HEK293 (cell line): Measurements from ENCODE around the gene RIPK4.
A peak's percentile ranks its signal among the peaks of the same experiment; 100 is the strongest.

ENCODE experiments used
- CTCF ChIA-PET: fragments of 350-600 bp; formaldehyde crosslinking; extraction: SDS; loops from one replicate; lab custom pipeline; 2021; ENCODE audit warnings: antibody characterized with exemption; lab: Yijun Ruan, JAX
- POLR2A ChIA-PET: fragments of 300-600 bp; formaldehyde crosslinking; extraction: SDS; loops from one replicate; lab custom pipeline; 2020; ENCODE audit warnings: antibody characterized with exemption, inconsistent platforms; lab: Yijun Ruan, JAX
- H3K27ac ChIP-seq: fragments of 200-500 bp; sonication (Bioruptor generic); 2 replicates; pipeline ENCODE4 v1.5.1; 2014; ENCODE audit warnings: low read depth, low read length, control low read depth, inconsistent platforms; ENCODE audit errors: extremely low read depth
- H3K36me3 ChIP-seq, 2 experiments: fragments of 200-500 bp in 1 of 2; sonication (Bioruptor generic) in 1 of 2; 1 replicate in 1 of 2; 2 replicates in 1 of 2; pipeline ENCODE4 v1.5.1; 2014 to 2017; ENCODE audit warnings: inconsistent platforms in 2 of 2, low read length in 2 of 2; ENCODE audit not compliant: control insufficient read depth in 2 of 2, insufficient read depth in 1 of 2
- H3K4me1 ChIP-seq: fragments of 200-500 bp; sonication (Bioruptor generic); 2 replicates; pipeline ENCODE4 v1.5.1; 2014; ENCODE audit warnings: mild to moderate bottlenecking, low read length, inconsistent platforms; ENCODE audit not compliant: control insufficient read depth, insufficient read depth
- H3K4me3 ChIP-seq: 2 replicates; pipeline ENCODE4 v1.5.1; 2011; ENCODE audit warnings: low read depth, mild to moderate bottlenecking, control low read depth, low read length, moderate library complexity
- H3K9me3 ChIP-seq: fragments of 200-500 bp; sonication (Bioruptor generic); 2 replicates; pipeline ENCODE4 v1.5.1; 2014; ENCODE audit warnings: low read depth, low read length, inconsistent platforms; ENCODE audit not compliant: control insufficient read depth, insufficient read depth
- EGR2 ChIP-seq: fragments of 450-650 bp; formaldehyde crosslinking; IDR thresholded peaks from 2 replicates; pipeline ENCODE4 v1.5.1; 2016; ENCODE audit warnings: low read depth, missing biosample characterization, missing genetic modification characterization
- GLI4 ChIP-seq: fragments of 450-650 bp; formaldehyde crosslinking; IDR thresholded peaks from 2 replicates; pipeline ENCODE4 v1.5.1; 2016; ENCODE audit warnings: missing biosample characterization, missing genetic modification characterization
- INSM2 ChIP-seq: fragments of 450-650 bp; formaldehyde crosslinking; IDR thresholded peaks from 2 replicates; pipeline ENCODE4 v1.5.1; 2016; ENCODE audit warnings: missing biosample characterization, missing genetic modification characterization
- KLF1 ChIP-seq: fragments of 450-650 bp; formaldehyde crosslinking; IDR thresholded peaks from 2 replicates; pipeline ENCODE4 v1.5.1; 2016; ENCODE audit warnings: missing biosample characterization, missing genetic modification characterization
- SP7 ChIP-seq: fragments of 450-650 bp; formaldehyde crosslinking; IDR thresholded peaks from 2 replicates; pipeline ENCODE4 v1.5.1; 2016; ENCODE audit warnings: missing biosample characterization, missing genetic modification characterization
- TCF7L2 ChIP-seq: IDR thresholded peaks from 2 replicates; pipeline ENCODE4 v1.6.1; 2011; ENCODE audit warnings: low read depth, mild to moderate bottlenecking, inconsistent platforms, low read length, moderate library complexity, borderline replicate concordance
- ZBTB8A ChIP-seq: fragments of 450-650 bp; formaldehyde crosslinking; IDR thresholded peaks from 2 replicates; pipeline ENCODE4 v1.5.1; 2016; ENCODE audit warnings: missing biosample characterization, missing genetic modification characterization
- ZFHX2 ChIP-seq: fragments of 450-650 bp; formaldehyde crosslinking; conservative IDR thresholded peaks from 2 replicates; pipeline ENCODE4 v1.5.1; 2016; ENCODE audit warnings: missing biosample characterization, missing genetic modification characterization
- ZNF10 ChIP-seq: fragments of 450-650 bp; formaldehyde crosslinking; IDR thresholded peaks from 2 replicates; pipeline ENCODE4 v1.5.1; 2017; ENCODE audit warnings: missing biosample characterization, missing genetic modification characterization
- ZNF155 ChIP-seq: fragments of 450-650 bp; formaldehyde crosslinking; IDR thresholded peaks from 2 replicates; pipeline ENCODE4 v1.5.1; 2016; ENCODE audit warnings: missing biosample characterization, missing genetic modification characterization
- ZNF354C ChIP-seq: fragments of 450-650 bp; formaldehyde crosslinking; IDR thresholded peaks from 2 replicates; pipeline ENCODE4 v1.5.1; 2016; ENCODE audit warnings: missing biosample characterization, missing genetic modification characterization, low read depth, borderline replicate concordance
- ZNF433 ChIP-seq: fragments of 450-650 bp; formaldehyde crosslinking; IDR thresholded peaks from 2 replicates; pipeline ENCODE4 v1.5.1; 2016; ENCODE audit warnings: missing biosample characterization, missing genetic modification characterization, low read depth
- ZNF529 ChIP-seq: fragments of 450-650 bp; formaldehyde crosslinking; IDR thresholded peaks from 2 replicates; pipeline ENCODE4 v1.5.1; 2017; ENCODE audit warnings: missing genetic modification characterization, missing biosample characterization; ENCODE audit not compliant: insufficient replicate concordance
- ZNF571 ChIP-seq: fragments of 450-650 bp; formaldehyde crosslinking; IDR thresholded peaks from 2 replicates; pipeline ENCODE4 v1.5.0; 2017; ENCODE audit warnings: missing biosample characterization, missing genetic modification characterization
- ZNF600 ChIP-seq: fragments of 450-650 bp; formaldehyde crosslinking; IDR thresholded peaks from 2 replicates; pipeline ENCODE4 v1.5.1; 2016; ENCODE audit warnings: missing biosample characterization, missing genetic modification characterization
- ZNF626 ChIP-seq: fragments of 450-650 bp; sonication (Bioruptor Pico); formaldehyde crosslinking; IDR thresholded peaks from 2 replicates; pipeline ENCODE4 v1.5.1; 2018; ENCODE audit warnings: missing biosample characterization, missing genetic modification characterization, inconsistent platforms
- ZNF692 ChIP-seq: fragments of 450-650 bp; formaldehyde crosslinking; IDR thresholded peaks from 2 replicates; pipeline ENCODE4 v1.5.1; 2016; ENCODE audit warnings: missing biosample characterization, missing genetic modification characterization
- ZNF791 ChIP-seq: fragments of 450-650 bp; formaldehyde crosslinking; IDR thresholded peaks from 2 replicates; pipeline ENCODE4 v1.5.1; 2016; ENCODE audit warnings: missing biosample characterization, missing genetic modification characterization
- ZSCAN30 ChIP-seq: fragments of 450-650 bp; IDR thresholded peaks from 2 replicates; pipeline ENCODE4 v1.5.1; 2018; ENCODE audit warnings: missing biosample characterization, mild to moderate bottlenecking, missing genetic modification characterization, moderate library complexity
- ZXDB ChIP-seq: fragments of 450-650 bp; formaldehyde crosslinking; IDR thresholded peaks from 2 replicates; pipeline ENCODE4 v1.5.1; 2016; ENCODE audit warnings: missing biosample characterization, missing genetic modification characterization
- TF ChIP-seq, protein P1 (sequence below): fragments of 450-650 bp; formaldehyde crosslinking; IDR thresholded peaks from 2 replicates; pipeline ENCODE4 v1.5.1; 2017; ENCODE audit warnings: missing biosample characterization, missing genetic modification characterization
- TF ChIP-seq, protein P2 (sequence below): fragments of 450-650 bp; formaldehyde crosslinking; IDR thresholded peaks from 2 replicates; pipeline ENCODE4 v1.5.1; 2016; ENCODE audit warnings: missing biosample characterization, missing genetic modification characterization

Gene RIPK4

GRCh38 chr21:41707960-41708330 lies 58.9 kb downstream of the RIPK4 start:
- H3K27ac ChIP-seq, result no peak overlapping the region
- CTCF ChIA-PET, result interaction anchor here (0.7 to 1.0 kb wide), 3 partner anchors 22 to 148 kb away, joined by 3 to 4 read pairs (median 3); no protein-coding TSS in a partner anchor

DNA sequence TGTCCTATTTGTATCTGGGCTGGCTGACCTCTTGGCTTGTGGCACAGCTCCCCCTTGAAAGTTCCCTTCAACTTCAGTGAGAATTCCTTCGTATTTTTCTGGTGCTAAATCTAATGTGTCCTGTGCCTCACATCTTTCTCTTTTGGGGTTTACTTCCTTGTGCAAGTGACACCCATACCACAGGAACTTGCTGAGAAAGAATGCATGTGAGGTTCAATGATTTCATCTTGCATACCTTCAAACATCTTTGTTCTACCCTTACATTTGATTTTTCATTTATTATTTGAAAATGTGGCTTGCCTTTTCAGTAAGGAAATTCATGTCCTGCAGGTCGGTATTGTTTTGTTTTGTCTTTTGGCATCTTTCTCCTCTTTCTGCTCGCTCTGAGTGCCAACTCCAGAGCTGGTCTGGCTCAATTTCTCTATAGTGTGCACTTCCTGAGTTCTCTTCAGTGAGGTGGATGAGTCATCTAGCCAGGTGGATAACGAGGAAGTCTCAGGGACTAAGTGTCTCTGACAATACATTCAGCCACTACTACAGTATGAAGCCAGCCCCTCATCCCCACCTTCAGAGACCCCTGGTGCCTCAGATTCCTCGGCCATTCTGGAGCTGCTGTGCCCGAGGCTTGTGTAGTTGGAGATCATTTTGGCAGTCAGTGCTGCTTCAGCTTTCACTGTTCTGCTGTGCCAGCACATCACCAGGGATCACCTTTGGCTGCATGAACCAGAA lies 59.5 kb downstream of the RIPK4 start:
- H3K36me3 ChIP-seq, result no peaks in the 10 kb centered on the region
- H3K4me3 ChIP-seq, result no peak overlapping the region
- H3K4me1 ChIP-seq, result peaks cover 5% of the 10 kb centered on the region; the same call in 1 of the 2 replicates
- ChIA-PET POLR2A (no interaction called here), CTCF (interaction anchor here (0.7 to 1.0 kb wide), 4 partner anchors 21 to 168 kb away, joined by 3 to 4 read pairs (median 3); no protein-coding TSS in a partner anchor)
- H3K9me3 ChIP-seq, result no peaks in the 10 kb centered on the region
- H3K27ac ChIP-seq, result no peak overlapping the region
- TF ChIP-seq ZNF354C (tag by site-specific recombination) (no peak), ZNF600 (tag by site-specific recombination) (peak; percentile 51; the same call in 1 of the 2 replicates)

More at GRCh38 chr21:41707960-41708330, 58.9 kb downstream of the RIPK4 start:
- no peak overlapping the region for H3K4me3 ChIP-seq
- H3K36me3 ChIP-seq, result no peaks in the 10 kb centered on the region
- POLR2A ChIA-PET, result no interaction called here
- peaks cover 5% of the 10 kb centered on the region; the same call in 1 of the 2 replicates for H3K4me1 ChIP-seq
- H3K9me3 ChIP-seq, result no peaks in the 10 kb centered on the region
- TF ChIP-seq ZFHX2 (tag by site-specific recombination), result peak; percentile 44; the same call in 1 of the 2 replicates
- TF ChIP-seq EGR2 (tag by site-specific recombination), result peak; percentile 56; the same call in 1 of the 2 replicates
- TF ChIP-seq ZNF791 (tag by site-specific recombination), result no peak
- no peak for TF ChIP-seq ZNF10 (tag by site-specific recombination)
- TF ChIP-seq, all 188 proteins: peak for 2

- Histone ChIP-seq H3K9me3 (no peaks in the 10 kb centered on the region), H3K27ac (no peak overlapping the region), H3K4me1 (peaks cover 5% of the 10 kb centered on the region; the same call in 1 of the 2 replicates), H3K4me3 (no peak overlapping the region), H3K36me3 (no peaks in the 10 kb centered on the region)
- ChIA-PET CTCF (interaction anchor here (0.7 kb wide), 1 partner anchor 169 kb away, joined by 3 read pairs; no protein-coding TSS in a partner anchor), POLR2A (no interaction called here)
- TF ChIP-seq ZSCAN30 (tag by site-specific recombination), result no peak
- TF ChIP-seq SP7 (tag by site-specific recombination), result peak; percentile 95
- TF ChIP-seq ZNF155 (tag by site-specific recombination), result peak; percentile 83; the same call in 1 of the 2 replicates
- no peak for TF ChIP-seq ZNF626 (tag by site-specific recombination)
- peak; percentile 59; the same call in 1 of the 2 replicates for TF ChIP-seq ZNF692 (tag by site-specific recombination)
- 0 out of 2 replicates have a peak, but pooled peaks have one; percentile 24 for TF ChIP-seq ZNF571 (tag by site-specific recombination)
- no peak for TF ChIP-seq ZBTB8A (tag by site-specific recombination)
- TF ChIP-seq, protein P1, sequence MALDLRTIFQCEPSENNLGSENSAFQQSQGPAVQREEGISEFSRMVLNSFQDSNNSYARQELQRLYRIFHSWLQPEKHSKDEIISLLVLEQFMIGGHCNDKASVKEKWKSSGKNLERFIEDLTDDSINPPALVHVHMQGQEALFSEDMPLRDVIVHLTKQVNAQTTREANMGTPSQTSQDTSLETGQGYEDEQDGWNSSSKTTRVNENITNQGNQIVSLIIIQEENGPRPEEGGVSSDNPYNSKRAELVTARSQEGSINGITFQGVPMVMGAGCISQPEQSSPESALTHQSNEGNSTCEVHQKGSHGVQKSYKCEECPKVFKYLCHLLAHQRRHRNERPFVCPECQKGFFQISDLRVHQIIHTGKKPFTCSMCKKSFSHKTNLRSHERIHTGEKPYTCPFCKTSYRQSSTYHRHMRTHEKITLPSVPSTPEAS (tag by site-specific recombination), result no peak
- TF ChIP-seq, protein P2, sequence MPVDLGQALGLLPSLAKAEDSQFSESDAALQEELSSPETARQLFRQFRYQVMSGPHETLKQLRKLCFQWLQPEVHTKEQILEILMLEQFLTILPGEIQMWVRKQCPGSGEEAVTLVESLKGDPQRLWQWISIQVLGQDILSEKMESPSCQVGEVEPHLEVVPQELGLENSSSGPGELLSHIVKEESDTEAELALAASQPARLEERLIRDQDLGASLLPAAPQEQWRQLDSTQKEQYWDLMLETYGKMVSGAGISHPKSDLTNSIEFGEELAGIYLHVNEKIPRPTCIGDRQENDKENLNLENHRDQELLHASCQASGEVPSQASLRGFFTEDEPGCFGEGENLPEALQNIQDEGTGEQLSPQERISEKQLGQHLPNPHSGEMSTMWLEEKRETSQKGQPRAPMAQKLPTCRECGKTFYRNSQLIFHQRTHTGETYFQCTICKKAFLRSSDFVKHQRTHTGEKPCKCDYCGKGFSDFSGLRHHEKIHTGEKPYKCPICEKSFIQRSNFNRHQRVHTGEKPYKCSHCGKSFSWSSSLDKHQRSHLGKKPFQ (tag by site-specific recombination), result peak; percentile 37; the same call in 1 of the 2 replicates
- TF ChIP-seq ZNF433 (tag by site-specific recombination), result no peak
- peak; percentile 69; the same call in 1 of the 2 replicates for TF ChIP-seq GLI4 (tag by site-specific recombination)
- TF ChIP-seq KLF1, result peak; percentile 59
- TF ChIP-seq INSM2 (tag by site-specific recombination), result 0 out of 2 replicates have a peak, but pooled peaks have one; percentile 40
- peak; percentile 44; the same call in 1 of the 2 replicates for TF ChIP-seq ZXDB (tag by site-specific recombination)
- no peak for TF ChIP-seq ZNF529 (tag by site-specific recombination)
- TF ChIP-seq TCF7L2, result peak; percentile 37; the same call in 1 of the 2 replicates
Observed at GRCh38 chr21:41706678-41707077, 60.2 kb downstream of the RIPK4 start.
